ENCODE results near the gene ZNF483.
"Not testable (repeated sequence)": the region's sequence is repeated elsewhere in the genome, so short reads cannot be mapped to it uniquely, and the experiment has no call there.

The ZNF483 gene

DNA sequence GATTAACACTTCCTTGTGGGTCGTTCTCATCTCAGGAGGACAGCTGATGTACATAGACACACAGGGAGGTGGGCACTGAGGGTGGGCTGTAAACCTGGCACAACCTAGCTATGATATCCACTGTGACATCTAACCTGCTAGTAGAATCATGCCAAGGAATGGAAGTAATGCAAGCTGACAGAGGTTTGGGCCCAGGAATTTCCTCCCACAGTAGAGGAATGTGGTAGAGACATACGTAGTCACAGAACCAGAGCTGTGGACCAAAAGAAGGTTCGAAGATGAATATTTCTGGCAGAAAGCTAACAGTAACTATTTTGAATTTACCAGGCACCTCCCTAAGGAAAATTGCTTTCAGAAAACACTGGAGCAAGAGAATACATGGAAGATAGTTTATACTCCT lies 90.9 kb downstream of the ZNF483 start:
- TF ChIP-seq, protein P1, sequence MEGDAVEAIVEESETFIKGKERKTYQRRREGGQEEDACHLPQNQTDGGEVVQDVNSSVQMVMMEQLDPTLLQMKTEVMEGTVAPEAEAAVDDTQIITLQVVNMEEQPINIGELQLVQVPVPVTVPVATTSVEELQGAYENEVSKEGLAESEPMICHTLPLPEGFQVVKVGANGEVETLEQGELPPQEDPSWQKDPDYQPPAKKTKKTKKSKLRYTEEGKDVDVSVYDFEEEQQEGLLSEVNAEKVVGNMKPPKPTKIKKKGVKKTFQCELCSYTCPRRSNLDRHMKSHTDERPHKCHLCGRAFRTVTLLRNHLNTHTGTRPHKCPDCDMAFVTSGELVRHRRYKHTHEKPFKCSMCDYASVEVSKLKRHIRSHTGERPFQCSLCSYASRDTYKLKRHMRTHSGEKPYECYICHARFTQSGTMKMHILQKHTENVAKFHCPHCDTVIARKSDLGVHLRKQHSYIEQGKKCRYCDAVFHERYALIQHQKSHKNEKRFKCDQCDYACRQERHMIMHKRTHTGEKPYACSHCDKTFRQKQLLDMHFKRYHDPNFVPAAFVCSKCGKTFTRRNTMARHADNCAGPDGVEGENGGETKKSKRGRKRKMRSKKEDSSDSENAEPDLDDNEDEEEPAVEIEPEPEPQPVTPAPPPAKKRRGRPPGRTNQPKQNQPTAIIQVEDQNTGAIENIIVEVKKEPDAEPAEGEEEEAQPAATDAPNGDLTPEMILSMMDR (conservative IDR thresholded peaks at IDR 0.05; ENCODE audit: low read depth) = no peak
- POLR2A ChIA-PET (ENCODE audit: low non-redundant PET) = interaction anchor here (0.5 kb wide), 1 partner anchor 10 kb away, joined by 3 read pairs; no protein-coding TSS in a partner anchor

DNA sequence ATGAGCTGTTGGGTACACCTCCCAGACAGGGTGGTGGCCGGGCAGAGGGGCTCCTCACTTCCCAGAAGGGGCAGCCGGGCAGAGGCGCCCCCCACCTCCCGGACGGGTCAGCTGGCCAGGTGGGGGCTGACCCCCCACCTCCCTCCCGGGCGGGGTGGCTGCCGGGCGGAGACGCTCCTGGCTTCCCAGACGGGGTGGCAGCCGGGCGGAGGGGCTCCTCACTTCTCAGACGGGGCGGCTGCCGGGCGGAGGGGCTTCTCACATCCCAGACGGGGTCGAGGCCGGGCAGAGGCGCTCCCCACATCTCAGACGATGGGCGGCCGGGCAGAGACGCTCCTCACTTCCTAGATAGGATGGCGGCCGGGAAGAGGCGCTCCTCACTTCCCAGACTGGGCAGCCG lies 92.4 kb downstream of the ZNF483 start:
- DNase-seq (ENCODE audit: low spot score); H3K27ac ChIP-seq; POLR2A ChIA-PET (ENCODE audit: low non-redundant PET): not testable (repeated sequence)
- CTCF ChIA-PET = interaction anchor here (1.6 kb wide), 1 partner anchor 19 kb away, joined by 12 read pairs; no protein-coding TSS in a partner anchor

More for the DNA sequence above, 90.9 kb downstream of the ZNF483 start:
- no peak overlapping the region for H3K27ac ChIP-seq
- DNase-seq (ENCODE audit: low spot score) = no peak
- CTCF ChIA-PET = interaction anchor here (0.6 to 1.6 kb wide), 3 partner anchors 13 to 18 kb away, joined by 3 to 12 read pairs (median 4); no protein-coding TSS in a partner anchor

DNA sequence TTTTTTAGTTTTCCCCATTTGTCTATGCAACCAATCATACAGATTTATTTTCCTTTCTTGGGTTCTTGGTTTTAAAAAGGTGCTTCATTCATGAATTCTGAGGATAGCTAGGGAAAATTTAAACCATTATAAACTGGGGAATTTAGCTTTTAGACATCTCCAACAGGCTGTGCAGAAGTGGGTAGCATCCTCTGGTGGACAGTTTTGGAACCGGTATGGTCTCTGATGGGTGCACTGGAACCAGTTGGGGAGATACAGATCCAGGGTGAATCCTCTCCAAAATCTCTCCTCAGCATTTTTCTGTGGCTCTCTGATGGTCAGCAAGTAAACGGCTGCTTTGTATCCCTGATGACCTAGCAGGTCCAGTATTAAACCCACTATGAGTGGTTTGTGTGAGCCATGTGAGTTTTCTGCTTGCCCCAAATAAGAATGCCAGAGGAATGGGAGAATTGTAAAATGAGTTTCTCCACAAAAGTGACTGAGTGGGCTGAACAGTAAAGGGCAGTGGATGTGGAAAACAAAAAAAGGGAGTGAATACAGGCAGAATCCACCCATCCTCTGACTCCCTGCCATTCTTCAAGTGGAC lies 97.0 kb downstream of the ZNF483 start:
- DNase-seq (ENCODE audit: low spot score) = peak; percentile 56
- TF ChIP-seq, protein P1 (conservative IDR thresholded peaks at IDR 0.05; ENCODE audit: low read depth) = peak; percentile 78
- POLR2A ChIA-PET (ENCODE audit: low non-redundant PET) = interaction anchor here (0.9 kb wide), 1 partner anchor 24 kb away, joined by 7 read pairs; no protein-coding TSS in a partner anchor
- CTCF ChIA-PET = interaction anchor here (0.6 to 2.9 kb wide), 8 partner anchors 9 to 428 kb away, joined by 3 to 24 read pairs (median 4); partner anchors contain the start of gene DNAJC25
- H3K27ac ChIP-seq = peak overlapping the region; percentile 58

- H3K27ac ChIP-seq = peak overlapping the region; percentile 58
- ChIA-PET POLR2A (ENCODE audit: low non-redundant PET) (no interaction called here), CTCF (interaction anchor here (0.7 kb wide), 1 partner anchor 11 kb away, joined by 3 read pairs; no protein-coding TSS in a partner anchor)
- DNase-seq (ENCODE audit: low spot score) = peak; percentile 68
- TF ChIP-seq, protein P1 (conservative IDR thresholded peaks at IDR 0.05; ENCODE audit: low read depth) = no peak
These were observed 97.6 kb downstream of the ZNF483 start for GRCh38 chr9:111622626-111623025.
